Activated CD8-positive, alpha-beta memory T cell treated with anti-CD3 and anti-CD28 coated beads for 48 hours (primary cell): ENCODE measurements around the gene GPR142.
A peak's percentile ranks its signal among the peaks of the same experiment; 100 is the strongest.

Source experiments
- DNase-seq, 3 experiments: peaks; one replicate each; pipeline ENCODE4 v3.0.0-alpha.2; 2020; ENCODE audit warnings: low read depth in 2 of 3, low spot score in 2 of 3

GPR142 gene

GRCh38 chr17:74367206-74367605, at the start of gene GPR142:
Gene GPR142, plus strand, starts transcription at chr17:74367506. Its CDS starts 2,035 bp downstream, at chr17:74369541.
- no peak for DNase-seq

- DNase-seq, result no peak
Measured at GRCh38 chr17:74318391-74318790, 48.9 kb upstream of the GPR142 start.

GRCh38 chr17:74324521-74324920, 42.8 kb upstream of the GPR142 start:
- DNase-seq, result no peak

- no peak for DNase-seq
Measured at GRCh38 chr17:74325376-74325742, 41.9 kb upstream of the GPR142 start.

- peak; percentile 22 to 36 (median 34) for DNase-seq
Measured at GRCh38 chr17:74325743-74326379, 41.4 kb upstream of the GPR142 start, which contains the start of gene KIF19. Gene KIF19, plus strand, starts transcription at chr17:74326226. Its CDS starts 124 bp downstream, at chr17:74326350.

GRCh38 chr17:74326506-74326905, 40.8 kb upstream of the GPR142 start:
- DNase-seq, result no peak

- no peak for DNase-seq
Measured at GRCh38 chr17:74328487-74328886, 38.8 kb upstream of the GPR142 start.

GRCh38 chr17:74329378-74329777, 37.9 kb upstream of the GPR142 start:
- no peak for DNase-seq

GRCh38 chr17:74330446-74330845, 36.9 kb upstream of the GPR142 start:
- DNase-seq, result no peak

- no peak for DNase-seq
Measured at GRCh38 chr17:74332017-74332650, 35.2 kb upstream of the GPR142 start.

GRCh38 chr17:74332763-74333283, 34.5 kb upstream of the GPR142 start:
- DNase-seq, result no peak

GRCh38 chr17:74334393-74335039, 32.8 kb upstream of the GPR142 start:
- no peak for DNase-seq

GRCh38 chr17:74335529-74336062, 31.7 kb upstream of the GPR142 start:
- no peak for DNase-seq

GRCh38 chr17:74336307-74336706, 31.0 kb upstream of the GPR142 start:
- no peak for DNase-seq

- DNase-seq, result no peak
Measured at GRCh38 chr17:74337834-74338500, 29.3 kb upstream of the GPR142 start.

- no peak for DNase-seq
Measured at GRCh38 chr17:74339537-74340195, 27.6 kb upstream of the GPR142 start.

- no peak for DNase-seq
Measured at GRCh38 chr17:74340470-74341023, 26.8 kb upstream of the GPR142 start.

- no peak for DNase-seq
Measured at GRCh38 chr17:74342224-74342623, 25.1 kb upstream of the GPR142 start.

GRCh38 chr17:74343121-74343520, 24.2 kb upstream of the GPR142 start:
- no peak for DNase-seq

- DNase-seq, result no peak
Measured at GRCh38 chr17:74343526-74344284, 23.6 kb upstream of the GPR142 start.
